GM11168 (cell line): ENCODE results near the gene CACNA1E.
"Not testable (repeated sequence)": the region's sequence is repeated elsewhere in the genome, so short reads cannot be mapped to it uniquely, and the experiment has no call there.

ENCODE experiments used
- in situ Hi-C: fragments of 300-500 bp; cut with MboI; formaldehyde crosslinking; loops from one replicate; pipeline ENCODE4 v1.12.0; 2022; ENCODE audit warnings: low sequenced_read_pairs; ENCODE audit not compliant: unreplicated experiment

CACNA1E gene

DNA sequence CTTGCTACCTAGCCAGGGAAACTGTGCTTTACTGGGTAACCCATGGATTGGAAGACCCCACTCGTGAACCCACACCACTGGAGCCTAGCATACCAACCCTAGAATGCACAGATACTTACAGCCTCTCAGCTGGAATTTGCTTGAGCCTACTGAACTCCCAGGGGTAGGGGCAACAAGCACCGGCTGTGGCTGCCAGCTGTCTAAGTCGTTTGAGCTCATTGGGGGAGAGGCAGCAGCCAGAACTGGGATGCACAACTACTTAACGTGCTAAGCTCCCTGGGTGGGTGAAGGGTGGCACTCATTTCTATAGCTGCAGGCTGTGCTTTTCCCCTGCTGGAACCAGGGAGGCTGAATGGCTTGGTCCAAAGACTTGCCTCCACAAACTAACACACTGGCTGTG is 365.8 kb downstream of the CACNA1E start:
- in situ Hi-C loops = no loop called here

- in situ Hi-C loops = not testable (repeated sequence)
These were observed 370.9 kb downstream of the CACNA1E start for GRCh38 chr1:181854212-181854611.

GRCh38 chr1:181855380-181855779 is 372.1 kb downstream of the CACNA1E start:
- in situ Hi-C loops = no loop called here
